HCT116 (cell line): Measurements from ENCODE around the gene HTT-AS. TPM values are rescaled to one million over a fixed set of nuclear protein-coding genes. Genes with fewer than 3 reads are reported as not detected.

Experiments used
- ATAC-seq: fragments of 200-7000 bp; cut with Tn5 transposase; 2 replicates; pipeline ENCODE4 v1.9.1; 2020; ENCODE audit warnings: mild to moderate bottlenecking, moderate library complexity
- BruUV-seq: library from RNA; stranded (reverse); fragments of 400-500 nt; replicated peaks from 2 replicates; lab custom pipeline; 2021; lab: Mats Ljungman, UMichigan
- CTCF ChIA-PET: fragments of 300-600 bp; sonication (Branson Sonifier 250); formaldehyde crosslinking; loops from one replicate; lab custom pipeline; 2021; ENCODE audit warnings: antibody characterized with exemption; lab: Charles Lee
- POLR2A ChIA-PET: fragments of 300-600, 350-600 bp; sonication (Branson Sonifier 250); formaldehyde crosslinking; loops from one replicate; lab custom pipeline; 2021; ENCODE audit warnings: antibody characterized with exemption; lab: Charles Lee
- RAD21 ChIA-PET, 2 experiments: fragments of 300-600 bp; sonication (Branson Sonifier 250); formaldehyde crosslinking; loops; one replicate each; lab custom pipeline; 2023; ENCODE audit warnings: low total read pairs in 2 of 2; ENCODE audit not compliant: uncharacterized antibody in 2 of 2, unreplicated experiment in 2 of 2, low non-redundant PET in 1 of 2; lab: Charles Lee
- DNase-seq: peaks from one replicate; pipeline ENCODE4 v3.0.0-alpha.2; 2010; ENCODE audit warnings: low read depth, low spot score
- H2AFZ ChIP-seq: fragments of 200-600 bp; shearing (Covaris generic), sonication (generic); 2 replicates; pipeline ENCODE4 v1.6.1; 2017; ENCODE audit warnings: low read depth, mixed run types, mixed read lengths, antibody characterized with exemption, low read length; ENCODE audit not compliant: poor library complexity, severe bottlenecking
- H3K27ac ChIP-seq: 2 replicates; pipeline ENCODE4 v1.5.1; 2012; ENCODE audit warnings: low read depth, low read length
- H3K27me3 ChIP-seq: fragments of 200-600 bp; sonication (generic); 2 replicates; pipeline ENCODE4 v1.6.1; 2016; ENCODE audit warnings: mixed run types, low read length, mixed read lengths; ENCODE audit not compliant: insufficient read depth
- H3K36me3 ChIP-seq, 2 experiments: fragments of 200-500 bp in 1 of 2; fragments of 200-600 bp in 1 of 2; sonication (Bioruptor generic) in 1 of 2; sonication (generic) in 1 of 2; 2 replicates each; pipeline versions ENCODE4 v1.5.1 to v1.6.1; 2014 to 2016; ENCODE audit warnings: low read length in 2 of 2, inconsistent platforms in 1 of 2, mixed read lengths in 1 of 2, mixed run types in 1 of 2; ENCODE audit not compliant: insufficient read depth in 2 of 2, control insufficient read depth in 1 of 2
- H3K4me1 ChIP-seq, 2 experiments: fragments of 200-600 bp in 1 of 2; sonication (generic) in 1 of 2; 2 replicates each; pipeline versions ENCODE4 v1.5.1 to v1.6.1; 2012 to 2017; ENCODE audit warnings: low read length in 2 of 2, inconsistent platforms in 1 of 2, mild to moderate bottlenecking in 1 of 2, mixed read lengths in 1 of 2, mixed run types in 1 of 2, moderate library complexity in 1 of 2; ENCODE audit not compliant: insufficient read depth in 2 of 2, control insufficient read depth in 1 of 2
- H3K4me2 ChIP-seq: fragments of 200-600 bp; sonication (generic); 2 replicates; pipeline ENCODE4 v1.6.1; 2017; ENCODE audit warnings: mixed run types, low read length, mixed read lengths
- H3K4me3 ChIP-seq, 2 experiments: fragments of 200-600 bp in 1 of 2; sonication (generic) in 1 of 2; replicated peaks in 1 of 2; 2 replicates each; pipeline ENCODE4 v1.5.1; 2011 to 2016; ENCODE audit warnings: low read length in 2 of 2, control low read depth in 1 of 2, low read depth in 1 of 2, mild to moderate bottlenecking in 1 of 2, mixed read lengths in 1 of 2, mixed run types in 1 of 2
- H3K79me2 ChIP-seq: fragments of 200-600 bp; sonication (generic); 2 replicates; pipeline ENCODE4 v1.6.1; 2017; ENCODE audit warnings: mild to moderate bottlenecking, mixed run types, low read length, moderate library complexity, mixed read lengths; ENCODE audit not compliant: insufficient read depth
- H3K9ac ChIP-seq: fragments of 200-600 bp; sonication (generic); 2 replicates; pipeline ENCODE4 v1.6.1; 2016; ENCODE audit warnings: low read length, mixed read lengths
- H3K9me2 ChIP-seq: fragments of 200-600 bp; sonication (generic), shearing (Covaris generic); 2 replicates; pipeline ENCODE4 v1.6.1; 2017; ENCODE audit warnings: mixed run types, mild to moderate bottlenecking, moderate library complexity; ENCODE audit not compliant: insufficient read depth
- H3K9me3 ChIP-seq, 2 experiments: fragments of 200-500 bp in 1 of 2; fragments of 200-600 bp in 1 of 2; sonication (Bioruptor generic) in 1 of 2; sonication (generic) in 1 of 2; 2 replicates each; pipeline ENCODE4 v1.6.1; 2014 to 2017; ENCODE audit warnings: low read length in 2 of 2, mixed read lengths in 2 of 2, inconsistent platforms in 1 of 2, low read depth in 1 of 2, mild to moderate bottlenecking in 1 of 2, mixed run types in 1 of 2, moderate library complexity in 1 of 2; ENCODE audit not compliant: control insufficient read depth in 1 of 2, insufficient read depth in 1 of 2
- H4K20me1 ChIP-seq: fragments of 200-600 bp; sonication (generic), shearing (Covaris generic); 2 replicates; pipeline ENCODE4 v1.6.1; 2017; ENCODE audit warnings: mixed run types, mild to moderate bottlenecking, moderate library complexity; ENCODE audit not compliant: insufficient read depth
- CBX3 ChIP-seq: IDR thresholded peaks from 2 replicates; pipeline ENCODE4 v1.6.1; 2012; ENCODE audit warnings: low read depth
- CEBPB ChIP-seq: IDR thresholded peaks from 2 replicates; pipeline ENCODE4 v1.6.1; 2012; ENCODE audit warnings: low read depth
- CTCF ChIP-seq, 3 experiments: fragments of 200-600 bp in 1 of 3; sonication (generic) in 1 of 3; IDR thresholded peaks in 2 of 3; conservative IDR thresholded peaks in 1 of 3; 2 replicates each; pipeline ENCODE4 v1.5.1; 2012 to 2017; ENCODE audit warnings: low read depth in 2 of 3, low read length in 2 of 3, antibody characterized with exemption in 1 of 3, borderline replicate concordance in 1 of 3, control low read depth in 1 of 3, mild to moderate bottlenecking in 1 of 3, mixed read lengths in 1 of 3, mixed run types in 1 of 3, moderate library complexity in 1 of 3; ENCODE audit not compliant: insufficient read depth in 1 of 3
- EZH2 ChIP-seq: fragments of 200-600 bp; sonication (generic); IDR thresholded peaks from 2 replicates; pipeline ENCODE4 v1.6.1; 2017; ENCODE audit warnings: antibody characterized with exemption, mixed run types
- EZH2phosphoT487 ChIP-seq: fragments of 200-600 bp; IDR thresholded peaks from 2 replicates; pipeline ENCODE4 v1.6.1; 2018; ENCODE audit warnings: antibody characterized with exemption, borderline replicate concordance
- FOSL1 ChIP-seq: IDR thresholded peaks from 2 replicates; pipeline ENCODE4 v1.6.1; 2012; ENCODE audit warnings: low read depth
- JUND ChIP-seq: IDR thresholded peaks from 2 replicates; pipeline ENCODE4 v1.6.1; 2012
- MAX ChIP-seq: IDR thresholded peaks from 2 replicates; pipeline ENCODE4 v1.6.1; 2012
- POLR2AphosphoS5 ChIP-seq: IDR thresholded peaks from 2 replicates; pipeline ENCODE4 v1.6.1; 2011; ENCODE audit warnings: mild to moderate bottlenecking, low read depth, low read length, moderate library complexity
- RAD21 ChIP-seq: IDR thresholded peaks from 2 replicates; pipeline ENCODE4 v1.6.1; 2012; ENCODE audit warnings: low read depth, mild to moderate bottlenecking
- REST ChIP-seq: IDR thresholded peaks from 2 replicates; pipeline ENCODE4 v1.6.1; 2012; ENCODE audit warnings: low read depth
- SIN3A ChIP-seq: IDR thresholded peaks from 2 replicates; pipeline ENCODE4 v1.6.1; 2012; ENCODE audit warnings: low read depth
- SP1 ChIP-seq: IDR thresholded peaks from 2 replicates; pipeline ENCODE4 v1.6.1; 2012; ENCODE audit warnings: low read depth
- SRF ChIP-seq: IDR thresholded peaks from 2 replicates; pipeline ENCODE4 v1.6.1; 2012; ENCODE audit warnings: low read depth
- YY1 ChIP-seq: IDR thresholded peaks from 2 replicates; pipeline ENCODE4 v1.6.1; 2011; ENCODE audit warnings: low read length, low read depth, moderate library complexity, mild to moderate bottlenecking; ENCODE audit not compliant: insufficient replicate concordance; ENCODE audit errors: extremely low read depth
- ZBTB33 ChIP-seq: IDR thresholded peaks from 2 replicates; pipeline ENCODE4 v1.6.1; 2011; ENCODE audit warnings: mild to moderate bottlenecking, low read length, moderate library complexity; ENCODE audit not compliant: insufficient replicate concordance; ENCODE audit errors: extremely low read depth
- ZFX ChIP-seq: fragments of 450-650 bp; IDR thresholded peaks from 2 replicates; pipeline ENCODE4 v1.6.1; 2017
- ZNF274 ChIP-seq: fragments of 200-500 bp; sonication (Bioruptor generic); IDR thresholded peaks from 2 replicates; pipeline ENCODE4 v1.6.1; 2014; ENCODE audit warnings: mild to moderate bottlenecking, low read depth, low read length, inconsistent platforms
- intact Hi-C: fragments of 100-400 bp; cut with micrococcal nuclease; formaldehyde crosslinking; loops from 2 replicates; pipeline ENCODE4 v1.10.0; 2022
- total RNA-seq: library from RNA; stranded (reverse); gene quantifications from one replicate; pipeline ENCODE4 v1.2.1, GENCODE V29; 2021; ENCODE audit not compliant: unreplicated experiment

HTT-AS gene
- total RNA-seq, 1 experiment from 2014 or later: not detected

GRCh38 chr4:3074078-3074845 lies at the start of gene HTT-AS, which contains the start of gene HTT (continued):
- no peak for TF ChIP-seq SRF
- TF ChIP-seq EZH2phosphoT487: no peak
- TF ChIP-seq JUND: no peak
- no peak for TF ChIP-seq ZNF274
- peak; percentile 93 for TF ChIP-seq YY1

- intact Hi-C loops: no loop called here
- ChIA-PET RAD21 (no interaction called here), POLR2A (no interaction called here), CTCF (interaction anchor here (0.7 kb wide), 1 partner anchor 12 kb away, joined by 3 read pairs; no protein-coding TSS in a partner anchor)
- H3K9me3 ChIP-seq: no peaks in the 10 kb centered on the region
- H3K36me3 ChIP-seq: peaks cover 13 to 21% of the 10 kb centered on the region in 2 experiments; a peak in 2 of 4 replicates
- DNase-seq (no peak), ATAC-seq (no peak)
- no peaks in the 10 kb centered on the region for H3K79me2 ChIP-seq
- H3K4me3 ChIP-seq: no peak overlapping the region
- H3K27me3 ChIP-seq: no peaks in the 10 kb centered on the region
- H3K4me1 ChIP-seq: no peaks in the 10 kb centered on the region
- no peaks in the 10 kb centered on the region for H3K9me2 ChIP-seq
- H3K4me2 ChIP-seq: no peak overlapping the region
- no peak overlapping the region for H2AFZ ChIP-seq
- no peak overlapping the region for H3K27ac ChIP-seq
- no peak overlapping the region for H3K9ac ChIP-seq
- BruUV-seq: no TSS peak
- no peaks in the 10 kb centered on the region for H4K20me1 ChIP-seq
- TF ChIP-seq EZH2phosphoT487: no peak
- no peak for TF ChIP-seq POLR2AphosphoS5
- no peak for TF ChIP-seq CTCF (IDR thresholded peaks at IDR 0.05 in 2 of 3, conservative IDR thresholded peaks at IDR 0.05 in 1 of 3; ENCODE audit: borderline replicate concordance in 1 of 3, insufficient read depth in 1 of 3, low read depth in 2 of 3, low read length in 2 of 3)
- no peak for TF ChIP-seq EZH2
- TF ChIP-seq SP1: no peak
- TF ChIP-seq RAD21: no peak
- TF ChIP-seq CBX3: no peak
- TF ChIP-seq ZFX: no peak
- no peak for TF ChIP-seq MAX
- no peak for TF ChIP-seq ZBTB33
- TF ChIP-seq REST: no peak
- TF ChIP-seq SIN3A: no peak
- TF ChIP-seq FOSL1: no peak
- no peak for TF ChIP-seq CEBPB
These were observed 48.9 kb upstream of the HTT-AS start for GRCh38 chr4:3123181-3123671.
